ENCODE data around the gene MED13.

GRCh38 chr17:62051053-62051452 is 14.0 kb downstream of the MED13 start:
- no peak for TF ChIP-seq POLR2A (IDR thresholded peaks at IDR 0.05; ENCODE audit: low read length)
- TF ChIP-seq CHD2 (IDR thresholded peaks at IDR 0.05; ENCODE audit: low read length, partially characterized antibody), result no peak
- no peak for TF ChIP-seq NPAS2 (CRISPR knock-in tag; IDR thresholded peaks at IDR 0.05; ENCODE audit: borderline replicate concordance)

All from A549 (cell line).